D721Med (cell line): ENCODE measurements around the gene LAMP1.

ENCODE experiments used
- DNase-seq: peaks from one replicate; pipeline ENCODE4 v3.0.0; 2011; ENCODE audit warnings: low spot score; ENCODE audit not compliant: insufficient read length
- FAIRE-seq: peaks from 2 replicates; lab custom pipeline; 2011; peaks lifted over from hg19 to GRCh38; lab: Jason Lieb, UNC
- TF ChIP-seq, protein P1 (sequence below): IDR thresholded peaks from 2 replicates; pipeline ENCODE4 v1.5.1; 2012; ENCODE audit warnings: mild to moderate bottlenecking, control low read depth; ENCODE audit not compliant: insufficient read depth; ENCODE audit errors: missing control alignments

LAMP1 gene

DNA sequence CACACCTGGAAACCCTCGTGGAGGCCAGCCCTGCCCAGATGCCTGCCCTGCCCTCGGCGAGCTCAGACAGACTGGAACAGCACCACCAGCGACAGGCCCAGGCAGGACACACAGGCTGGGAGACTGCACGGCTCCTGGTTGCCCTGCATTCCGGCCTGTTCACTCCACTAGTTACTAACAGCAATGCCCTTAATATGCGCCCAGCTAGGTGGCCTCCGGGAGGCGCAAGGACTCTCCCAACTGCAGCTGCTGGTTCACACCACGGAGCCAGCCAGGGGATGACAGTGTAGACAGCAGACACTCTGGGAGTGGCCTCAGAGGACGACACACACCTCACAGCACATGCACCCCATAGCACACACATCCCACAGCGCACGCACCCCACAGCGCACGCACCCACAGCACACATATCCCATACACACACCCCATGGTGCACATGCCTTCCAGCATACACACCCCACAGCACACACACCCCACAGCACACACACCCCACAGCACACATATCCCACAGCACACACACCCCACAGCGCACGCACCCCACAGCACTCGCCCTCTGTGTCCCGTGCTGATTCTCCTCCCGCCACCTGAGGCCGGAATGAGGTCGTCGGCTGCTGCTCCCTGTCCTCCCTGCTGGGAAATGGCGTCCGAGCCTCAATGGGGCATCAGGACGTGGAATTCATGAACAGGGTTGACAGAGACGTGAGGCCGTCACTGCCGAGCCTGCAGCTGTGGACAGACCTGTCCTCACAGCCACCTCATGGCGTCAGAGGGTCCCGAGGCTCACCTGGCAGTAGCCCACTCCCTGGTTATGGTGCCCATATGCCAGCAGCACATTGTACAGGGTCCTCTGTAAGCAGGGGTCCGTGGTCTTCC, 53.3 kb downstream of the LAMP1 start:
- no peak for FAIRE-seq
- DNase-seq, result no peak
- TF ChIP-seq, protein P1, sequence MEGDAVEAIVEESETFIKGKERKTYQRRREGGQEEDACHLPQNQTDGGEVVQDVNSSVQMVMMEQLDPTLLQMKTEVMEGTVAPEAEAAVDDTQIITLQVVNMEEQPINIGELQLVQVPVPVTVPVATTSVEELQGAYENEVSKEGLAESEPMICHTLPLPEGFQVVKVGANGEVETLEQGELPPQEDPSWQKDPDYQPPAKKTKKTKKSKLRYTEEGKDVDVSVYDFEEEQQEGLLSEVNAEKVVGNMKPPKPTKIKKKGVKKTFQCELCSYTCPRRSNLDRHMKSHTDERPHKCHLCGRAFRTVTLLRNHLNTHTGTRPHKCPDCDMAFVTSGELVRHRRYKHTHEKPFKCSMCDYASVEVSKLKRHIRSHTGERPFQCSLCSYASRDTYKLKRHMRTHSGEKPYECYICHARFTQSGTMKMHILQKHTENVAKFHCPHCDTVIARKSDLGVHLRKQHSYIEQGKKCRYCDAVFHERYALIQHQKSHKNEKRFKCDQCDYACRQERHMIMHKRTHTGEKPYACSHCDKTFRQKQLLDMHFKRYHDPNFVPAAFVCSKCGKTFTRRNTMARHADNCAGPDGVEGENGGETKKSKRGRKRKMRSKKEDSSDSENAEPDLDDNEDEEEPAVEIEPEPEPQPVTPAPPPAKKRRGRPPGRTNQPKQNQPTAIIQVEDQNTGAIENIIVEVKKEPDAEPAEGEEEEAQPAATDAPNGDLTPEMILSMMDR, result peak; percentile 1

DNA sequence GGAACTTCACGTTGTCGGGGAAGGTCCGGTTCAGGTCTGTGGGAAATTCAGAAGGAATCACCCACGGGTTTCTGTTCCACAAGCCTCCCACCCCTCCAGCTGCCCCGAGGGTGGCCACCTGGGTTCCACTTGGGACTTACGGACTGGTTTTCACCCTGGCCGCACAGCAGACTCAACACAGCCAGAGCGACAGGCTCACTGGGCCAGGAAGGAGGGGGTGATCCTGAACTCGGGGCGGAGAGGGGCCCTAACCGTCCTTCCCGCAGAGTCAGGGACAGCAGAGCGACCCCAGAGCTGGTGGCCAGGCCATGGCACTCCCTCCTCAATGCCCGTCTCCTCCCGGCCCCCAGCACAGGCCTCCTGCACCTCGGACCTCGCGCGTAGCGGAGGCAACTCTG, 53.9 kb downstream of the LAMP1 start:
- TF ChIP-seq, protein P1, result no peak
- FAIRE-seq, result no peak
- no peak for DNase-seq

DNA sequence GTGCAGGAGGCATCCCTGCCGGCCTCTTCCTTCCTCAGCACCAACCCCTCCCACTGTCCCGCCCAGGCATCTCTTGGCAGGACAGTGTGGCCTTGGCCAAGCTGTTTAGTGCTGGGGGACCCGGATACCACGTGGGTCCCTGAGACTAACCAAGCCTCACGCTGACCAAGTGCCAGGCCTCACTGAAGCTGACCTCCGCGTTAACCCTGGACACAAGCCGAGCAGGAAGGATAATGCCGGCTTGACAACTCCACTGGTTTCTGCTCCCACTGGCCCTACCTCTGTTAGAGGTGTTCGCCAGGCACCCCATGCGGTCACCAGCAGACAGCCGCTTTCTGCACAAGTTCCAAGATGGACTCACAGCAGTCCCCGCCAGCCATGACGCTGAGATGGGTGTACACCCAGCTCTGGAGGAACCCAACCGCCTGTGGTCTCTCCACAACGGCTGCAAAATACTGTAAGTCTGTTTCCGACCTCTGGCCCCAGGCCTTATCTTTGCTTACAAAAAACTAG, 54.5 kb downstream of the LAMP1 start:
- TF ChIP-seq, protein P1, result no peak
- DNase-seq (no peak), FAIRE-seq (no peak)

DNA sequence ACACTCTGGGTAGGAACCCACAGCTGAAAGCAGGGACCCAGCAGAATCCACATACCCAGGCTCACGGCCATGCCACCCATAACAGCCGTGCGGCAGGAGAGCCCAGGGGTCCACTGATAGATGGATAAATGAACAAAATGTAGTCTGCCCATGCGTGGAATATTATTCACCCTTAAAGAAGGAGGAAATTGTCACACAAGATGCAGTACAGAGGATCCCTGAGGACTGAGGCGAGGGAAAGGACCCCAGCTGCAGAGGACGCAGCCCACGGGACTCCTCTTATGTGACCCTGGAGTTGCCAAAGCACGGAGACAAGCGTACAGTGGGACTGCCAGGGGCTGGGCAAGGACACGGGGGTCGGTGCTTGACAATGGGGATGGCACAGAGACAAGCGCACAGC, 56.2 kb downstream of the LAMP1 start:
- FAIRE-seq, result no peak
- TF ChIP-seq, protein P1, result no peak
- no peak for DNase-seq

DNA sequence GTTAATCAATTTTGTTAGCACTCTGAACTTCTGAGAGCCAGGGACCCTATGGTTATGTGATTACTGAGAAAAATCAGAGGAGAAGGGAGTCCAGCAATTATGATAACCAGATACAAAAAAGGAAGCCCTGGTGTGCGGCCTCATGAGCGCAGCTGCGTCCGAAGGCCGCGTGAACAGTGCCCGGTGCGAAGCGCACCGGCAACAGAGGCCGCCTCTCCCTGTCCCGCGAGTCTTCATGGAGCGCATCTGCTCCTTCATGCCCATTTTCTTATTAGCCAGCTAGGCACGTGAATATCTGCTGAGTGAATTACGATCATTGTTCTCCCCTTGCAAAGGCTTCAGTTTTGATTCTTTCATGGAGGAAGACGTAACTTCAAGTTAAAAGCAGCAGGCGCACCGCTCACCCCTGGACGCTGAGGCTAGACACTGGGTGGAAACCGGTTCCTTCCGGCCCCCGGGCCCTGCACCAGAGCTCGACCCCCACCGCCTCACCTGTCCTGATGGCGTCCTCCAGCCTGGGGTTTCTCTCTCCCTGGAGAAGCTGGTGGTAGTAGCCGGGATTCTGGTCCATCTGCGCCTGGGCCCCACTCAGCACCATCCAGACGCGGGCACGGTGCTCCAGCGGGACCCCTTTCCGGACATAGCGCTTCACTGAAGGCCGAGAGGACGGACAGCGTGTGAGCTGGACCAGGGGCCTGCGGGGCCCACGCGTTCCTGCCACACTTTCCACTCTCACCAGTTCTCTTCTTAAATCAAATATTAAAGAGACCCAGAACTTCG, 58.0 kb downstream of the LAMP1 start:
- DNase-seq (no peak), FAIRE-seq (no peak)
- TF ChIP-seq, protein P1, result no peak

DNA sequence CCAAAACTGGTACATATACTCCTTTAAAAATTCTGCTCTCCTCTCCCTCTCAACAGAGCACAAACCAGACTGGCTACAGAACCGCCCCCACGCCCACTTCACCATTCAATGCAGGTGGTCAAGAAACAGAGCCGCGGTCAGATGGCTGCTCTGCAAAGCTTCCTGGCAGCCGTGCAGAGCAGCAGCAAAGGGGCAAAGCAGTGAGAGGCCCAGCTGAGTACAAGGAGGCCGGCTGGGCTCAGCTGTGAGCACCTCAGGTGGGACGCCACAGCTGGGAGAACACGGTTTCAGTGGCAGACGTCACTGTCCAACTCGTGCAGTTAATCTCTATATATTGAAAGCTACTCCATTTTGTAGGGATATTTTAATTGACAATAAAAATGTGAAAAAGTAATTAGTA, 58.6 kb downstream of the LAMP1 start:
- no peak for FAIRE-seq
- no peak for DNase-seq
- TF ChIP-seq, protein P1, result no peak
